ENCODE results near the gene CXCR6. TPM values are rescaled to one million over a fixed set of nuclear protein-coding genes. Genes with fewer than 3 reads are reported as not detected.

The CXCR6 gene
- total RNA-seq, 1 donor from 2014 or later = not detected

GRCh38 chr3:45921158-45922038, 21.9 kb upstream of the CXCR6 start:
- FAIRE-seq = no peak

DNA sequence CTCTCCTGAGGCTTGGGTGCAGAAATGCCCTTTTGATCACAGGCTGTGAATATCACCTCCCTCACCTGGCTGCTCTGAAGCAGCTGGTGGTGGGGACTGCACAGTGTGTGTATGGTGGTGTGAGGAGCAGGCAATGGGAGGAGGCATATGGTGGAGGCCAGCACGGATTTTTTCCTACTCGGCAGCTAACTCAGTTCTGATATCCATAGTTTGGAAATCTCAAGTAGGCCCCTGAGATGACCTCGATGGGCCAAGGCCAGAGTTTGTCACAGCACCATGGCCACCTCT, 21.3 kb upstream of the CXCR6 start:
- FAIRE-seq = no peak
- no peak for DNase-seq (ENCODE audit: low spot score in 2 of 2)

More at GRCh38 chr3:45921158-45922038, 21.9 kb upstream of the CXCR6 start:
- DNase-seq (ENCODE audit: low spot score in 2 of 2) = no peak

DNA sequence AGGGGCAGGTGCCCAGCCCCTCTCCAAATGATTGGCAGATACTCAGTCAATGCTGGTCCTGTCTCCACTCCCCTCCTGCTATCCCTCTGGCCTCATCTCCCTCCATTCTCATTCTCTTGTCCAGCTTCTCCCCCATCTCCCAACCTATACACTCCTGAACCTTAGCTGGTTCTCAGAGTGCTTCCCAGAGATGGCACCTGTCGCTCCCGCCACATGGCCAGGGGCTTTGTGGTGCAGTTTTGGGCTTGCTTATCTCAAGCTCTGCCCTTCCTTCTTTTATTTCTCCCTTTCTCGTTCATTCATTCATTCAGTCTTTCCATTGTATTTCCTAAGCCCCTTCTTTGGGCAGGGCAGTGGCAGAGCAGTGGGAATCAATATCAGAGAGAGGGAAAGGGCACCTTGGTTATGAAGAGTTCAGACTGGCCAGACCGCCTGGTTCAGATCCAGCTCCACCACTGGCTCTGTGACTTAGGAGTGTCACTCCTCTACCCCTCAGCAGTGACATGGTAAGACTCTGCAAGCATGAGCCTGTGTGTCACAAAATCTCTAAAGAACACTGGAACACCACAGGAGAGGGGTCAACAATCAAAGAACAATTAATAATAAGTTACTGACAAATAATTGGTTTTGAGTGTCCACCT, 20.2 kb upstream of the CXCR6 start:
- FAIRE-seq = no peak
- no peak for DNase-seq (ENCODE audit: low spot score in 2 of 2)

DNA sequence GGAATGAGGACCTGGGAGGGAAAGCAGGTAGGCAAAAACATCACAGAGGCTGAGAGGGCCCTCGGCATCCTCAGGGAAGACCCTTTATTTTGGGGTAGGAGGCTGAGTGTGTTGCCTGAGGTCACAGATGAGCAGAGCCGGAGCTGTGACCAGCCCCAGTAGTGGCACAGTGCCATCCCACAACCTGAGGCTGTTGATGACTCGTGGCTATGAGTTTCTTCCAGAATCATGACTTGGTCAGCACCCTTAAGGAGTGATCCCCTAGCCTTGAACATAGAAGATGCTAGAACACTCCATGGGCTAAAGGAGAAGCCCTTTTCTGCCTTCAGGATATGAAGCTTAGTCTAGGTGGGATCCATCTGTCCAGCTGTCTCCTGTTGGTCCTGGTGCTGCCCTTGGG, 19.5 kb upstream of the CXCR6 start:
- FAIRE-seq = no peak

GRCh38 chr3:45927881-45928280, 15.4 kb upstream of the CXCR6 start:
- no peak for FAIRE-seq
- no peak for DNase-seq (ENCODE audit: low spot score in 2 of 2)

More for the DNA sequence above, 19.5 kb upstream of the CXCR6 start:
- no peak for DNase-seq (ENCODE audit: low spot score in 2 of 2)

- no peak for FAIRE-seq
- DNase-seq (ENCODE audit: low spot score in 2 of 2) = peak in 1 of 2 donors; percentile 59
Observed at GRCh38 chr3:45929042-45929679, 14.1 kb upstream of the CXCR6 start.

DNA sequence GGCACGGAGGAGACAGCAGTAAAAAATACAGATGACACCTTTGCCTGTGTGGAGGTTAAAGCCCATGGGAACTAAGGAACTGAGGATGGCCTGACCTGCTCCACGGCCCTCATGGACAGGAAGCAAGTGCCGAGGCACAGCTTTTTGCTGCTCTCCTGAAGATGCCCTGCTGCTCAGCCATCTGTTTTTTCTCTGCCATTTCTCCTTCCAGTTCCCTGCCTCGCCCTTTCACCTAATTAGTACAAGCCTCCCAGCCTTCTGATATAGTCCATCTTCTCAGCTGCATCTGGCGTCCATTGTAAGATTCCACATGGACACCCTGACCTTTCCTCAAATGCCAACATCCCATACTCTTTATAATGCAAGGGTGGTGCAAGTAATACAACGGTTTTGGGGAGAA, 11.8 kb upstream of the CXCR6 start:
- FAIRE-seq = no peak
- no peak for DNase-seq (ENCODE audit: low spot score in 2 of 2)

DNA sequence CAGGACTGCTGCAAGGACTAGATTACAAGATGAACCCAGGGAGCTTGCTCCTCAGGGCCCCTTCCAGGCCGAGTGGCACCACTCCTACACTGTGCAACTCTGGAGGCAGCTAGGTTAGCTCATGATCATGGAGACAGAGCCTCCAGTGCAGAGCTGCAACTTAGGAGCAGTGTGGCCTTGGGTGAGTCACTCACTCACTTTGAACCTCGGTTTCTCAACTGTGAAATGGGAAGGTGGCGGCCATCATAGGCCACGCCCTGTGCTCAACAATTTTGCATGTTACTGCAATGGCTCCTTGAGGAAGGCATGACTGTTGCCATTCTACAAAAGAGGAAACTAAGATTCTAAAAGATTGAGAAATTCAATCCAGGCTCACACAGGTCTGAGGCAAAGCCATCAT, 11.2 kb upstream of the CXCR6 start:
- no peak for DNase-seq (ENCODE audit: low spot score in 2 of 2)
- FAIRE-seq = no peak

DNA sequence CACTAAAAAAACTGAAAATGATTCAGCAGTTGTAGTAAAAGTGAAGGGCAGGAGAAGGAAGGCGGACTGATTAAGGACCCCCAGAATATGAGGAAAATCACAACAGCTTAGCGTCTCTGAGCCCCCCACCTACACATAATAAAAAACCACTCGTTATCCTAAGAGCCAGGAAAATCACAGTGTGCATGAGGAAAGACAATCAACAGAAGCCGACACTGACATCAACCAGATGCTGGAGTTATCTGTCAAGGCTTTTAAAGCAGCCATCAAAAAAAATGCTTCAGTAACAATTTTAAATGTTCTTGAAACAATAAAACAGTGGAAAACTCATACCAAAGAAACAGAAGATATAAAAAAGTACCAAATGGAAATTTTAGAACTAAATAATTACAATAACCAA, 9.7 kb upstream of the CXCR6 start:
- FAIRE-seq (no peak), DNase-seq (ENCODE audit: low spot score in 2 of 2) (no peak)

GRCh38 chr3:45936261-45936660, 7.0 kb upstream of the CXCR6 start:
- DNase-seq (ENCODE audit: low spot score in 2 of 2) (no peak), FAIRE-seq (no peak)

DNA sequence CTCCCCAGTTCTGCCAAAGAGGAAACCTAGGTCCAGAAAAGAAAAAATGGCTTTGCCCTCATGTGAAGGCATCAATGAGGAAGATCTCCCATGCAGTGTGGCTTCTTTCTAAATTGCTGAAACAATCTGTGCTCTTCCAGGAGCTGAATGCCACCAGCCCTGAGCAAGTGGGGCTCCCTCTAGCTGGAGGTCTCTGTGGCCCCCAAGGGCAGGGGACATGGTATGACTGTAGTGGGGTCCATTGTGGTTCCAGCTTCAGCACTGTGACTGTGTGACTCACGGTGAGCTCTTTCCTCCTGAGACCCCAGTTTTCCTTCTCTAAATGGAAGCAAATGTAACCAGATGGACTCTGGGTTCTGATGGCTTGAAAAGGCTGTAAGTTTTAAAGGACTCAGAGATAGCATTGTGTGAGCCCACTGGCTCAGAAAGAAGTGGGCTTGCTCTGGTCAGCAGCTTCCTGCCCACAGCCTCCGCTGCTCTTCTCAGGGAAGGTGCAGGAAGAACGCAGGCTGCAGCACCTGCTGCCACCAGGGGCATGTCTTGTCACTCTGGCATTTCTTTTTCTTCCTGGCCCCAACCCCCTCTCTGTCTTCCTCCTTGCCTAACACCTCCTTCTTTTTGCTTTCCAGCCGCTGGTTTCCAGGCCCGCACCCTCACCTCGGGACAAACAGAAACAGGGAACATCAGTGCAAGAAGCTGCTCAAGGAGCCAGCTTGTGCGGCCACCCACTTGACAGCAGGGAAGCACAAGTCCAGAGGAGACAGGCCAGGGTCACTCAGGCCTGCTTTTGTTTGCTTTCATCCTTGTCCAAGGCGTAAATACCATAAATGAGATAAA, 5.8 kb upstream of the CXCR6 start:
- FAIRE-seq = no peak
- no peak for DNase-seq (ENCODE audit: low spot score in 2 of 2)

GRCh38 chr3:45938043-45938435, 5.2 kb upstream of the CXCR6 start:
- FAIRE-seq (no peak), DNase-seq (ENCODE audit: low spot score in 2 of 2) (no peak)

GRCh38 chr3:45938864-45939263, 4.4 kb upstream of the CXCR6 start:
- FAIRE-seq (no peak), DNase-seq (ENCODE audit: low spot score in 2 of 2) (peak; percentile 44 to 64)

DNA sequence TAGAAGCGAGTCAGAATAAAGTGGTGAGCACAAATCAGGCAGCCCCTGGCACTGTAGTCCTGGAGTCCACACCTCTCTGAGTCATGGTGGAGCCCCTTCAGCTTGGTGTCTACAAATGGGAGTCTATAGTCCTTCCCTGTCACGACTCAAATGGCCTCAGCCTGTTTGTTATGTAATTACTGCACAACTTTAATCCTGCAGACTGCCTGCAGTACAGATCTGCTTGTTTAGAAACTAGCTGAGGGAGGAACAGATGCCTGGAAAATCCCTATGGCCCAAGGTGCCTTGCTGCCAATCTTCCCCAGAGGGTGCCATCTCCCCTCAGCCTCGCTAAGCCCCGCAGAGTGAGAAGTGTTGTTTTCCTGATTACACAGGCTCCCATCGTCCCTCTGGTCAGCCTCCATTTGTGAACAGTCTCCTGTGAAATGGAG, 3.9 kb upstream of the CXCR6 start:
- FAIRE-seq (no peak), DNase-seq (ENCODE audit: low spot score in 2 of 2) (no peak)

DNA sequence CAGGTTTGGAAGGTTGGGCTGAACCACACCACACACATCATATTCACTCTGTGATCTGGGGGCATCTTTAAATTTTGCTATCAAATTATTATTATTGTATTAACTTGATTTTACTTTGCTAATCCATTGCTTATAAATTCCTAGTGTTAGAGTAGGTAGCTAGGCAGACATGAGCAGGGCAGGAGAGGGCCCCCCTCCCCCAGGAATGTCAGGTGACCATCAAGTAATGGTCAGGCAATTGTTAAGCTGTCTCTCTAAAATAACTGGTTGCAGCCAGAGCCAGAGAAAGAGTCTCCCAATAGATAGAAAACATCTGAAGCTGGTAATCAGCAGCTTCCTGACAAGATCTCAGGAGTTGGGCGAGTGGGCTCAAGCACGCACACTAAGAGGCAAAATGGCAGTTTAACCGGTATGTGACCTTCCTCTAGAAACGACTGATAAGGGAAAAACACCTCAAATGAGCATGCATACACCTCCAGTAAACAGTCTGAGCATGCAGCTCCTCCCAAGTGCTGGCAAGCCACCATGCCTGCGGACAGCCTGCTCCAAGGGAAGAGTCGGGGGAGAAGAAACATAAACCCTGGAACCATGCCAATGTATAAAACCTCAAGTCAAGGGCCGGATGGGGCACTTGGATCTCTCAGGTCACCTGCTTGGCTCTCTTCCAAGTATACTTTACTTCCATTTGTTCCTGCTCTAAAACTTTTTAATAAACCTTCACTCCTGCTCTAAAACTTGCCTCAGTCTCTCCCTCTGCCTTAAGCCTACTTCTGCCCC, 3.1 kb upstream of the CXCR6 start:
- DNase-seq (ENCODE audit: low spot score in 2 of 2) = no peak

GRCh38 chr3:45940781-45941365, 2.4 kb upstream of the CXCR6 start:
- FAIRE-seq = no peak
- no peak for DNase-seq (ENCODE audit: low spot score in 2 of 2)

More for the DNA sequence above, 3.1 kb upstream of the CXCR6 start:
- FAIRE-seq = no peak

- DNase-seq (ENCODE audit: low spot score in 2 of 2) (no peak), FAIRE-seq (no peak)
Observed at GRCh38 chr3:45942051-45942825, 1.0 kb upstream of the CXCR6 start.

DNA sequence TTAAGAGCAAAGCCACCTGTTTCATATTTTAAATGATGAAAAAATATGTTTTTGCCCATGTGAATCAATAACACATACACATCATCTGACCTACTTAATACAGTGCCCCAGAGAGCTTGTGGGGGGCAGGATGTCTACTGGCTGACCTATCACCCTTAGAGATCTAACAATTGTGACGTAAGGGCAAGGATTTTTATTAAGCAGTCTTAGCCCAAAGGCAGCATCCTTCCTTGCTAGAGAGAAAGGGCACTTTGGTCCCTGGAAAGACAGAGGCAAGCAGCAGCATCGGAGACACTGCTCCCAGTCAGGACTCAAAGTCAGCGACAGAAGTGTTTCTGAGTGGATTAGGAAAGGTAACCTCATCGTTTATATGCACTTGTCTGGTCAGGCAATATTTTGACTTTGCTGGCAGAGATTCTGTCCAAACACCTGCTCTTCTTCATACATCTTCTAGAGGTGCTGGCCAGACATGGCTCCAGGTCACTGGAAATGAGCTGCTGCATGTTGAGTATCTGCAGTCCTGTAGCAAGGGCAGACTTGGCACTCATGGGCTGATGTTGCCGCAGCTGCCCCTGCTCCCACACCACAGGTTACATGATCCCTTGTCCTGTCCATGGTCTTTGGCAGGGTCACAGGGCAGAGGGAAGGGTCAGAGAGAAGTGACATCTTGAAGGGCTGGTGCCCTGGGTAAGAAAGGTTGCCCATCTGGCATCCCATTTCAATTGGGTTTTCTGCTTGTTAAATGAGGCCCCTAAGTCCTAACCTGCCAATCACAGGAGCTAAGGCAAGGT, 1.8 kb downstream of the CXCR6 start:
- DNase-seq (ENCODE audit: low spot score in 2 of 2) = no peak
- FAIRE-seq = no peak
